HG03442 (cell line): ENCODE data around the gene CDC42BPA.

Experiments used
- ATAC-seq: cut with Tn5 transposase; IDR thresholded peaks from one replicate; pipeline ENCODE4 v1.9.1; 2021; ENCODE audit warnings: mild to moderate bottlenecking, moderate library complexity; ENCODE audit not compliant: unreplicated experiment

The CDC42BPA gene

GRCh38 chr1:227215863-227216510, 102.3 kb downstream of the CDC42BPA start:
- ATAC-seq, result no peak

- no peak for ATAC-seq
These were observed 104.1 kb downstream of the CDC42BPA start for GRCh38 chr1:227214207-227214606.

- ATAC-seq, result no peak
These were observed 104.9 kb downstream of the CDC42BPA start for GRCh38 chr1:227213426-227213825.

DNA sequence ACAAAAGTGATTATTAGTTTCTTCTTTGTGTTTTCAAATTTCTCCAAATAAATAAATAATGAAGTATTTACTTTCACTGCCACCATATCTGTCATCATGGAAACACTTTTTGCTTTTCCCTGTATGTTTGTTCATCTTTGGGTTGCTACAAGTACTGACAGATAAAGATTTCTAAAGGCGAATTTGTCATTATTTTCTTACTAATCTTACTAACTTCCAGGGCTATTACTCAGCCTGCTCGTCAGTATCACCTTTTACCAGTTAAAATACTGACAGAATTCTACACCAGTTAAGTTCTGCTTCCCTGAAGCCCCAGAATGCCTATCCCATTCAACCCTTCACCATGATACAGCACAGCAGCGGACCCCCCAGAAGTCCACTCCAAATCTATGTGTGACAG, 106.1 kb downstream of the CDC42BPA start:
- no peak for ATAC-seq

- ATAC-seq, result no peak
These were observed 107.7 kb downstream of the CDC42BPA start for GRCh38 chr1:227210604-227211003.

- no peak for ATAC-seq
These were observed 121.2 kb downstream of the CDC42BPA start for GRCh38 chr1:227197064-227197463.

- peak; percentile 70 for ATAC-seq
These were observed 126.1 kb downstream of the CDC42BPA start for GRCh38 chr1:227192163-227192562.

GRCh38 chr1:227191607-227192006, 126.7 kb downstream of the CDC42BPA start:
- ATAC-seq, result no peak

GRCh38 chr1:227190321-227190720, 128.0 kb downstream of the CDC42BPA start:
- no peak for ATAC-seq

DNA sequence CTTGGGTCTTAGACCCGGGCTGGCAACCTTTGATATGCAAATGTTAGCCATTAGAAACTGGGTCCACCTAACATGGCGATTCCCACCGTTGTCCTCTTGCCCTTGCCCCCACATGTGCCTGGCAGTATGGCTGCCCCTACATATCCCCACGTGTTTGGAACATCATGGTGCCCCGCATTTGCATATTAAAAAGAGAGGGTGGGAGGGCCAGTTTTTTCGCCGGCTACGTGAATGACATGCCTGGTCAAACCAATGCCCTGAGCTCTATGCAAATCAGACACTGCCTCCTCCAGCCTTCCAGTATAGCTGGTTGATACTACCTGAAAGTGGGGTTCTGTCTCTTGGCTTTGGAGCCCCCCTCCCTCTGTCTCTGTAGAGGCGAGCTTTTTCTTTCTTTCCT, 133.0 kb downstream of the CDC42BPA start:
- no peak for ATAC-seq

DNA sequence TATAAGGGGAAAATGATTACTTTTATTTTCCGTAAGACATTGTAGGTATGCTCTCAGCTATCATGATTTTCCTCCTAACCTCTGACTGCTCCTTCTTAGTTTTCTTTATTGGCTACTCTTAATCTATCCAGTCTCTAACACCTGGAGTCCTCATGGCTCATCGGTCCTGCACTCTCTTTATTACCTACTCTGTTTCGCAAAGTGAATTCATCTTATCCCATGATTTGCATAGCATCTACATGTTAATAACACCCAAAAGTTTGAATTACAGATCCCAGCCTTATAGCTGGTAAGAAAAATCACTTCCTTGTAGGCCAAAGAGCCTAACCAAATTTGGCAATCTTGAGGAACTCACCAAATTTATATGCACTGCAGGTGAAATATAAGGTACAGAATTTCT, 136.3 kb downstream of the CDC42BPA start:
- ATAC-seq, result no peak

GRCh38 chr1:227175611-227176010, 142.7 kb downstream of the CDC42BPA start:
- no peak for ATAC-seq

- no peak for ATAC-seq
These were observed 144.1 kb downstream of the CDC42BPA start for GRCh38 chr1:227174164-227174563.

GRCh38 chr1:227170361-227171166, 147.7 kb downstream of the CDC42BPA start:
- no peak for ATAC-seq

GRCh38 chr1:227169343-227169742, 148.9 kb downstream of the CDC42BPA start:
- ATAC-seq, result no peak

DNA sequence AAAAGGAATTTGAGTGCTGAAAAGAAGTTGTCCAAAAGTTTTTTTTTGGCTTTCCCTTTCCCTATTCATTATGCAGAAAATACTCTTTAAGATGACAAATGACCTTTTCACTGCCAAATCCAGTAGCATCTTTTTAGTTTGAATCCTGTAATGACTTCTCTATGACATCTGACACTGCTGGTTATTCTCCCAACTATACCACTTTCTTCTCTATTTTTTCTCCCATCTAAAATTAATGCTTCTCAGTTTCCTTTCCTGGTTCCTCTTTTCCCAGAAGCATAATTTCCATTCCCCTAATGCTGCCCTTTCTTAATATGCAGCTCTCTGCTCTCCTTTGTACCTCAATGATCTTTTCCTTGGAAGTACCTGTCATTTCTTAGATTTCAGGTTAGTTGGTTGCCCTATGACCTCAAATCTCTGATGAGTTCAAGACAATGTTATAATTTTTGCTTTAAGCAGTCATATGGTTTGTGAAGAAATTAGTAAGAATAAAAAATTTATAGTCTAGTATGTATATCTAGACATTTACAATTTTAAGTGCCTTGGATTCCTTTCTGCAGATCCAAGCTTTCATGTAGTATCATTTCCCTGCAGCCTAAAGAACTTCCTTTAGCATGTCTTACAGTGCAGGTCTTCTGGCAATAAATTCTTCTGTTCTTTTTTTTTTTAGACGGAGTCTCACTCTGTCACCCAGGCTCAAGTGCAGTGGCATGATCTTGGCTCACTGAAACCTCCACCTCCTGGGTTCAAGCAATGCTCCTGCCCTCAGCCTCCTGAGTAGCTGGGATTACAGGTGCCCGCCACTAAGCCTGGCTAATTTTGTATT, 150.8 kb downstream of the CDC42BPA start:
- no peak for ATAC-seq

GRCh38 chr1:227166559-227166958, 151.7 kb downstream of the CDC42BPA start:
- no peak for ATAC-seq

DNA sequence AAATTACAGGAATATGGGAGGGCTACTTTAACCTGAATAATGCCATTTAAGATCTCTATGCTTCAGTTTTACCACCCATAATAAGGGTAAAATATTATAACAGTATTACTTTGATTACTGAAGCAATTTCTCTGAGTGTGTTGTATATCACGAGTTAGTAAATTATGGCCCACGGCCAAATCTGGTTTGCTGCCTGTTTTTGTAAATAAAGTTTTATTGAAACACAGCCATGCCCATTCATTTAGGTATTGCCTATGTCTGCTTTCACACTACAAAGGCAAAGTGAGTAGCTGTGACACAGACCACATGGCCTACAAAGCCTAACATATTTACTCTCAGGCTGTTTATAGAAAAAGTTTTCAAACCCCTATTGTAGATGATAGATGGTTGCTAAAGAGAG, 156.8 kb downstream of the CDC42BPA start:
- no peak for ATAC-seq

- no peak for ATAC-seq
These were observed 161.8 kb downstream of the CDC42BPA start for GRCh38 chr1:227156520-227156919.

- no peak for ATAC-seq
These were observed 162.6 kb downstream of the CDC42BPA start for GRCh38 chr1:227155688-227156087.

DNA sequence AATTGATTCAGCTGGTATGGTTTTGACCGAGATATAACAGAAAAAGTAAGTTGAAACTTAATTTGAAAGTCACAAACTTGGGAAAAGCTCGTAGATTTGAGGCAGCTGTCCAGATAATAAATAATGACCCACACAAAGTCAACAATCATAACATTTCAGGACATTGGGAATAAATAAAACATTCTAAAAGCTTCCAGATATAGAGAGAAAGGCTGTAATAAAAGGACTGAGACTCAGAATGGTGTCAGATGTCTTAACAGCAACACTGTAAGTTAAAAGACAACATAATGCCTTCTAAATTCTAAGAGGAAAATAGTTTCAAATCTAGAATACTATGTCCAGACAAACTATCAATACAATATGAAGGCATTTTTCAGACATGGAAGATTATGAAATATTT, 163.3 kb downstream of the CDC42BPA start:
- ATAC-seq, result no peak

GRCh38 chr1:227152525-227152924, 165.8 kb downstream of the CDC42BPA start:
- no peak for ATAC-seq
